ENCODE measurements around the gene TM4SF5.

DNA sequence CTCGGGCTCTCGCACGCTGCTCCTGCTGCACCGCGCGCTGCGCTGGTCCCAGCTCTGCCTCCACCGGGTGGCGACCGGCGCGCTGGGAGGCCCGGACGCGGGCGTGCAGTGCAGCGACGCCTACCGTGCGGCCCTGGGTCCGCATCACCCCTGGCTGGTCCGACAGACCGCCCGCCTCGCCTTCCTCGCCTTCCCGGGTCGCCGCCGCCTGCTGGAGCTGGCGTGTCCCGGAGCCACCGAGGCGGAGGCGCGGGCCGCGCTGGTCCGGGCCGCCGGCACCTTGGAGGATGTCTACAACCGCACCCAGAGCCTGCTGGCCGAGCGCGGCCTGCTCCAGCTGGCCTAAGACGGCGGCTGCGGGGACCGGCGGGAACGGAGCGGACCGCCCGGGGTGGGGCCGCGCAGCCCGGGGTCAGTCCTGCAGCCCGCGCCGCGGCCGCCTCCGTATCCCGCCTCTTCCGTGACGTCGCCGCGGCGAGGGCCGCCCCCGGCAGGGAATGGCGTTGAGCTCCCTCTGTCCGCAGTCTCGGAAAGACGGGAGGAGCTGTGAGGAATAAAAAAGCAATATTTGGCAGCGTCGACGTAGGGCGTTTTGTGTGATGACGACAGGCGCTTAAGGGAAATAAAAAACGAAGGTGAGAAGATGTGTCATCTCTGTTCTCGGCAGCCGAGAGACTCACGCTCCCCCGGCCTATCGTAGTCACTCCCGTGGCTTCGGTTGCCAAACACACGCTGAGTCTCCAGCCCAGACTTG, 18.4 kb downstream of the TM4SF5 start:
- no peak for TF ChIP-seq EZH2 (IDR thresholded peaks at IDR 0.05; ENCODE audit: insufficient read depth, poor library complexity, severe bottlenecking)
- no peak for TF ChIP-seq EZH2phosphoT487 (IDR thresholded peaks at IDR 0.05; ENCODE audit: insufficient read depth, low read depth)
